CD4-positive, alpha-beta T cell (primary cell): ENCODE data around the gene LRRK1. TPM values are rescaled to one million over a fixed set of nuclear protein-coding genes. Genes with fewer than 3 reads are reported as not detected.
A peak's percentile ranks its signal among the peaks of the same experiment; 100 is the strongest.

Source experiments
- ATAC-seq: fragments of 200-7000 bp; cut with Tn5 transposase; one replicate; pipeline ENCODE4 v1.10.0; 2022; ENCODE audit warnings: mild to moderate bottlenecking; ENCODE audit not compliant: poor library complexity
- CTCF ChIA-PET: fragments of 350-600 bp; sonication (Branson Sonifier 250); formaldehyde crosslinking; loops from one replicate; lab custom pipeline; 2021; ENCODE audit warnings: antibody characterized with exemption, inconsistent platforms; lab: Charles Lee
- POLR2A ChIA-PET: fragments of 350-600 bp; sonication (Branson Sonifier 250); formaldehyde crosslinking; loops from one replicate; lab custom pipeline; 2021; ENCODE audit warnings: antibody characterized with exemption, inconsistent platforms; lab: Charles Lee
- DNase-seq, 14 experiments: peaks; one replicate each; pipeline ENCODE4 v3.0.0-alpha.2; 2013 to 2020; ENCODE audit warnings: mixed read lengths in 2 of 14
- H3K27ac ChIP-seq, 2 donors: one replicate each; pipeline versions ENCODE4 v1.5.1 to v1.7.0; 2013; ENCODE audit warnings: low read length in 2 of 2, low read depth in 1 of 2, mild to moderate bottlenecking in 1 of 2
- H3K27me3 ChIP-seq, 2 experiments: 1 replicate in 1 of 2; 2 replicates in 1 of 2; pipeline versions ENCODE4 v1.6.1 to v1.7.0; 2013; ENCODE audit warnings: low read length in 2 of 2, control low read depth in 1 of 2, mild to moderate bottlenecking in 1 of 2, moderate library complexity in 1 of 2; ENCODE audit not compliant: insufficient read depth in 2 of 2, control insufficient read depth in 1 of 2
- H3K36me3 ChIP-seq: one replicate; pipeline ENCODE4 v1.6.1; 2013; ENCODE audit warnings: low read length, control low read depth; ENCODE audit not compliant: insufficient read depth
- H3K4me1 ChIP-seq: one replicate; pipeline ENCODE4 v1.6.1; 2013; ENCODE audit warnings: low read length, control low read depth; ENCODE audit not compliant: insufficient read depth
- H3K4me3 ChIP-seq: one replicate; pipeline ENCODE4 v1.5.1; 2013; ENCODE audit warnings: mild to moderate bottlenecking, low read length, moderate library complexity
- H3K9me3 ChIP-seq, 2 experiments: 1 replicate in 1 of 2; 2 replicates in 1 of 2; pipeline versions ENCODE4 v1.6.1 to v1.7.0; 2013; ENCODE audit warnings: low read length in 2 of 2, mild to moderate bottlenecking in 2 of 2, control low read depth in 1 of 2, moderate library complexity in 1 of 2; ENCODE audit not compliant: control insufficient read depth in 1 of 2, insufficient read depth in 1 of 2
- H3K27ac Mint-ChIP-seq: one replicate; pipeline ENCODE4 v1.8.0; 2020; ENCODE audit warnings: mixed read lengths
- H3K27me3 Mint-ChIP-seq: one replicate; pipeline ENCODE4 v1.8.0; 2021; ENCODE audit warnings: mixed read lengths
- H3K36me3 Mint-ChIP-seq: one replicate; pipeline ENCODE4 v1.8.0; 2021; ENCODE audit warnings: low read depth, mixed read lengths
- H3K4me1 Mint-ChIP-seq: one replicate; pipeline ENCODE4 v1.8.0; 2021; ENCODE audit warnings: low read depth, mixed read lengths
- H3K4me3 Mint-ChIP-seq: one replicate; pipeline ENCODE4 v1.8.0; 2020; ENCODE audit warnings: mild to moderate bottlenecking, mixed read lengths
- H3K9me3 Mint-ChIP-seq: one replicate; pipeline ENCODE4 v1.8.0; 2020; ENCODE audit warnings: mixed read lengths
- intact Hi-C, 2 experiments: fragments of 100-400 bp; cut with DNase I in 1 of 2; cut with micrococcal nuclease in 1 of 2; formaldehyde crosslinking; loops; one replicate each; pipeline versions ENCODE4 v1.15.1 to v1.9.0; 2023 to 2025; cut with DNase I, micrococcal nuclease
- total RNA-seq, 174 experiments: library from RNA in 2 of 174; stranded (reverse) in 2 of 174; gene quantifications; one replicate each; pipeline ENCODE4 v1.2.3 and lab custom pipeline; 2021 to 2026
- TF ChIP-seq, protein P1 (sequence below): fragments of 200-600 bp; IDR thresholded peaks from one replicate; pipeline ENCODE4 v1.8.0; 2022; ENCODE audit warnings: antibody characterized with exemption, mild to moderate bottlenecking

Gene LRRK1
- total RNA-seq, 2 experiments from 2014 or later = 0.60 to 0.73 TPM

DNA sequence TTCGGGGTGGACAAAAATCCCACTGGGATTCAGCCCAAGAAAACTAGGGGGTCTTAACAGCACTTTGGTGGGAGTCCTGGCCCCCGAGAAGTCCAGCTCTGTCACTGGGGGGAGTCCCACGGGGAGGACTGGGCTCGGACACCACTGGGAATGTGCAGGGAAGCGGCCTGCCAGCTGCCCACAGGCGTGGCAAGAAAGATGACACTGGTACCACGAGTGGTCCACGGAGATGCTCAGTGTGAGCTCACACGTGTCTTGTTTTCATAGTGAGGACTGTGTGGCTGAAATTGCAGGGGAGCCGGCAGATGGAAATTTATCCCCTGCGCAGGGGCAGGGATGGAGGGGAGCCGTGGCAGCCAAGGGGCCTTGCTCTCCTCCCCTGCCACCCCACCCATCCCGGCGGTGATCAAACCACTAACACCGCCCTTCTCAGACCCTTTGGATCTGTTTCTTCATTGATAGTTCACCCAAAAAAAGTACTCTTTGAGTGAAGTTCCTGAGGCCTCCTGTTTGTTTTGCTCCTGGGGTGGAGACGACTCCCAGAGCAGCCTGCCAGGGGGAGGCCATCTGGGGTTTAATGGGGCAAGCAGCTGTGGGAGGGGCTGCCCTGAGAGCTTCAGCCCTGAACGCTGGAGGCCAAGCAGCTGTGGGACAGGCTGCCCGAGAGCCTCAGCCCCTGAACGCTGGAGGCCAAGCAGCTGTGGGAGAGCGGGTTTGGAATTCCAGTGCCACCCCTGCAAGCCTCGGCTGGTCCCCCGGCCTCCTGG is 130.9 kb downstream of the LRRK1 start:
- intact Hi-C loops = no loop called here
- TF ChIP-seq, protein P1, sequence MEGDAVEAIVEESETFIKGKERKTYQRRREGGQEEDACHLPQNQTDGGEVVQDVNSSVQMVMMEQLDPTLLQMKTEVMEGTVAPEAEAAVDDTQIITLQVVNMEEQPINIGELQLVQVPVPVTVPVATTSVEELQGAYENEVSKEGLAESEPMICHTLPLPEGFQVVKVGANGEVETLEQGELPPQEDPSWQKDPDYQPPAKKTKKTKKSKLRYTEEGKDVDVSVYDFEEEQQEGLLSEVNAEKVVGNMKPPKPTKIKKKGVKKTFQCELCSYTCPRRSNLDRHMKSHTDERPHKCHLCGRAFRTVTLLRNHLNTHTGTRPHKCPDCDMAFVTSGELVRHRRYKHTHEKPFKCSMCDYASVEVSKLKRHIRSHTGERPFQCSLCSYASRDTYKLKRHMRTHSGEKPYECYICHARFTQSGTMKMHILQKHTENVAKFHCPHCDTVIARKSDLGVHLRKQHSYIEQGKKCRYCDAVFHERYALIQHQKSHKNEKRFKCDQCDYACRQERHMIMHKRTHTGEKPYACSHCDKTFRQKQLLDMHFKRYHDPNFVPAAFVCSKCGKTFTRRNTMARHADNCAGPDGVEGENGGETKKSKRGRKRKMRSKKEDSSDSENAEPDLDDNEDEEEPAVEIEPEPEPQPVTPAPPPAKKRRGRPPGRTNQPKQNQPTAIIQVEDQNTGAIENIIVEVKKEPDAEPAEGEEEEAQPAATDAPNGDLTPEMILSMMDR = no peak
- H3K4me1 Mint-ChIP-seq = no peaks in the 10 kb centered on the region
- Histone ChIP-seq H3K4me3 (no peak overlapping the region), H3K9me3 (no peaks in the 10 kb centered on the region), H3K27me3 (peaks cover 0 to 3% of the 10 kb centered on the region in 2 experiments), H3K27ac (no peak overlapping the region), H3K36me3 (no peaks in the 10 kb centered on the region), H3K4me1 (no peaks in the 10 kb centered on the region)
- ChIA-PET POLR2A (no interaction called here), CTCF (no interaction called here)
- H3K36me3 Mint-ChIP-seq = no peaks in the 10 kb centered on the region
- H3K4me3 Mint-ChIP-seq = no peak overlapping the region
- no peak overlapping the region for H3K27ac Mint-ChIP-seq
- H3K27me3 Mint-ChIP-seq = no peaks in the 10 kb centered on the region
- ATAC-seq (no peak), DNase-seq (peak in 1 of 14 experiments; percentile 1)
- no peaks in the 10 kb centered on the region for H3K9me3 Mint-ChIP-seq

DNA sequence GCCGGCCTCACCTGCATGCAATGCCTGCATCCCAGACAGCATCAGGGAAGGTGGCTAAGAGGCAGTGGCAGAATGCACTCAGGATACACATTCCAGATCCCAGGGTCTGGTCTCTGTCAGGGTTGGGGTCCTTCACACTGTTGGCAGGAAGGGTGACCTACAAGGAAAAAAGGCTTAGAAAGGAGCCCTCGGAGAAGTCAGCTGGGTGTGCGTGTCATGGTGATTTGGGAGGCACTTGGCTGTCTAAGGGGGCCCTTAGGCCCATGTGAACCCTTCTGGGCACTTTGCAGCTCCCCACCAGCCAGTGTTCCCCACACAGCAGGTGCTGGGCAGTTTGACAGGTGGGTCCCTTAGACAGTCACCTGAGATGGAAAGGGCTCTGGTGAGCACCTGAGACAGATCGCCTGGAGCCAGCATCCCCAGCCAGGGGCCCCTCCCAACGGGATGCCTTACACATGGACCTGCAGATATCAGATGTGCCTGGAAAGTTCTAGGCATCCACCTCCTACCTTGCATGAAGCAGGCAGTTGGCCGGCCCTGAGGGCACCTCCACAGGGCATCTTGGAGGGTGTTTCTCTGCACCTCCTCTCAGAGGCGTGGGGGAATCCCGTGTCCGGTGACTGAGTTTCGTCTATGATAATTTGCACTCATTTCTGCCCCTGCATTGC is 131.6 kb downstream of the LRRK1 start:
- Mint-ChIP-seq H3K9me3 (no peaks in the 10 kb centered on the region), H3K4me3 (no peak overlapping the region), H3K36me3 (no peaks in the 10 kb centered on the region), H3K4me1 (no peaks in the 10 kb centered on the region), H3K27me3 (no peaks in the 10 kb centered on the region), H3K27ac (no peak overlapping the region)
- intact Hi-C loops = no loop called here
- Histone ChIP-seq H3K9me3 (no peaks in the 10 kb centered on the region), H3K27me3 (peaks cover 0 to 3% of the 10 kb centered on the region in 2 experiments), H3K4me3 (no peak overlapping the region), H3K27ac (no peak overlapping the region), H3K36me3 (no peaks in the 10 kb centered on the region), H3K4me1 (no peaks in the 10 kb centered on the region)
- TF ChIP-seq, protein P1 = no peak
- ATAC-seq (no peak), DNase-seq (peak in 1 of 14 experiments; percentile 7)
- ChIA-PET CTCF (no interaction called here), POLR2A (no interaction called here)

DNA sequence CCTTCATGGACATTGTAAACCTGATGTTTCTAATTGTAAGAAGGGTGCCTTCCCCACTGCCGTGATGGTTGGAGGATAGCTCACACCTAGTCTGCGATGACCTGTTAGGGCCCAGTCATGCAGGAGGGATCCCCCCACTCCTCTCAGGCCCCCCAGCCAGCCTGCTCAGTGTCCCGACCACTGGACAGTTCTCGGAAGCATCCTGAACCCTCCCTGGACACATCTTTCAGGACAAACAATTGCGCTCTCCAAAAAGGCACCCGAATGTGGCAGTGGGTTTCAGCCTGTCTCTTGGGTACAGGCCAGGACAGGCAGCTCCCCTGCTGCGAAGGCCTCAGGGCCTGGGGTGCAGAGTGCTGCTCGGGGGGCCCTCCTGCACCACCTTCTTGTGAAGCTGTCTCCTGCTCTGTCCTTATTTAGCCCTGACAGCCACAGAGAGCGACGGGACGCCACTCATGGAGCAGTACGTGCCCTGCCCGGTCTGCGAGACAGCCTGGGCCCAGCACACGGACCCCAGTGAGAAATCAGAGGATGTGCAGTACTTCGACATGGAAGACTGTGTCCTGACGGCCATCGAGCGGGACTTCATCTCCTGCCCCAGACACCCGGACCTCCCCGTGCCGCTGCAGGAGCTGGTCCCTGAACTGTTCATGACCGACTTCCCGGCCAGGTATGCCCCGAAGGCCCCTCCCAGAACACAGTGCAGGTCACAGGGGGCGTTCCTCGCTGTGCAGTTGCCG is 132.3 kb downstream of the LRRK1 start:
- no peaks in the 10 kb centered on the region for H3K27me3 ChIP-seq
- no peak overlapping the region for H3K4me3 ChIP-seq
- Mint-ChIP-seq H3K36me3 (no peaks in the 10 kb centered on the region), H3K27me3 (no peaks in the 10 kb centered on the region), H3K4me3 (no peak overlapping the region), H3K9me3 (no peaks in the 10 kb centered on the region), H3K4me1 (no peaks in the 10 kb centered on the region), H3K27ac (no peak overlapping the region)
- DNase-seq (peak in 1 of 14 experiments; percentile 3), ATAC-seq (no peak)
- intact Hi-C loops = no loop called here
- H3K9me3 ChIP-seq = no peaks in the 10 kb centered on the region
- CTCF ChIA-PET = no interaction called here
- H3K36me3 ChIP-seq = no peaks in the 10 kb centered on the region
- H3K27ac ChIP-seq = no peak overlapping the region
- no peaks in the 10 kb centered on the region for H3K4me1 ChIP-seq
- TF ChIP-seq, protein P1 = no peak
- POLR2A ChIA-PET = no interaction called here
